AG08396 (cell line): ENCODE data around the gene PRIM2.
"Not testable (repeated sequence)": the region's sequence is repeated elsewhere in the genome, so short reads cannot be mapped to it uniquely, and the experiment has no call there.

Experiments
- DNase-seq: peaks from one replicate; pipeline ENCODE4 v3.0.0; 2012; ENCODE audit warnings: low spot score, mixed read lengths

The PRIM2 gene

GRCh38 chr6:57308755-57309154 is 8.7 kb upstream of the PRIM2 start:
- DNase-seq, result not testable (repeated sequence)

GRCh38 chr6:57310095-57310816 is 7.2 kb upstream of the PRIM2 start:
- DNase-seq, result not testable (repeated sequence)

GRCh38 chr6:57310817-57311157 is 6.6 kb upstream of the PRIM2 start:
- DNase-seq, result no peak

- DNase-seq, result not testable (repeated sequence)
These were observed 6.0 kb upstream of the PRIM2 start for GRCh38 chr6:57311300-57312003.

GRCh38 chr6:57312004-57312345 is 5.5 kb upstream of the PRIM2 start:
- DNase-seq, result no peak

GRCh38 chr6:57313009-57313408 is 4.4 kb upstream of the PRIM2 start:
- DNase-seq, result no peak

- DNase-seq, result peak; percentile 83
These were observed 3.5 kb upstream of the PRIM2 start for GRCh38 chr6:57313711-57314471.

GRCh38 chr6:57315111-57315510 is 2.3 kb upstream of the PRIM2 start:
- DNase-seq, result no peak

GRCh38 chr6:57315851-57316250 is 1.6 kb upstream of the PRIM2 start:
- no peak for DNase-seq

GRCh38 chr6:57316581-57317059 is 810 bp upstream of the PRIM2 start:
- DNase-seq, result peak; percentile 74

GRCh38 chr6:57324538-57324937 is 7.1 kb downstream of the PRIM2 start:
- DNase-seq, result peak; percentile 22

- DNase-seq, result no peak
These were observed 9.9 kb downstream of the PRIM2 start for GRCh38 chr6:57327311-57327710.

- no peak for DNase-seq
These were observed 10.6 kb downstream of the PRIM2 start for GRCh38 chr6:57328074-57328473.

GRCh38 chr6:57329933-57330332 is 12.5 kb downstream of the PRIM2 start:
- DNase-seq, result no peak

- DNase-seq, result no peak
These were observed 24.8 kb downstream of the PRIM2 start for GRCh38 chr6:57342148-57342669.

GRCh38 chr6:57343342-57343741 is 25.9 kb downstream of the PRIM2 start:
- not testable (repeated sequence) for DNase-seq

- not testable (repeated sequence) for DNase-seq
These were observed 29.3 kb downstream of the PRIM2 start for GRCh38 chr6:57346715-57347114.

GRCh38 chr6:57347597-57347996 is 30.2 kb downstream of the PRIM2 start:
- DNase-seq, result not testable (repeated sequence)

- not testable (repeated sequence) for DNase-seq
These were observed 33.0 kb downstream of the PRIM2 start for GRCh38 chr6:57350443-57350842.

- DNase-seq, result not testable (repeated sequence)
These were observed 35.2 kb downstream of the PRIM2 start for GRCh38 chr6:57352596-57352995.

GRCh38 chr6:57358319-57358718 is 40.9 kb downstream of the PRIM2 start:
- DNase-seq, result not testable (repeated sequence)

GRCh38 chr6:57359766-57360165 is 42.3 kb downstream of the PRIM2 start:
- DNase-seq, result not testable (repeated sequence)

GRCh38 chr6:57362340-57362739 is 44.9 kb downstream of the PRIM2 start:
- not testable (repeated sequence) for DNase-seq
